DMS79 treated with DMSO at 0.1 percent for 48 hours (cell line): ENCODE results near the gene SLC35E1.
"Not testable (repeated sequence)": the region's sequence is repeated elsewhere in the genome, so short reads cannot be mapped to it uniquely, and the experiment has no call there.

Experiments used
- DNase-seq: peaks from one replicate; lab custom pipeline; 2025; lab: John Stamatoyannopoulos, UW

The SLC35E1 gene

GRCh38 chr19:16544473-16545231 is 27.6 kb downstream of the SLC35E1 start:
- DNase-seq = no peak

GRCh38 chr19:16543734-16544133 is 28.5 kb downstream of the SLC35E1 start:
- DNase-seq = not testable (repeated sequence)

- no peak for DNase-seq
These were observed 29.2 kb downstream of the SLC35E1 start for GRCh38 chr19:16542910-16543472.

GRCh38 chr19:16542045-16542909 is 29.9 kb downstream of the SLC35E1 start, which contains the start of gene CHERP:
Gene CHERP (minus strand): TSS chr19:16542437. CDS start chr19:16542378, 59 bp downstream.
- peak; percentile 87 for DNase-seq

- DNase-seq = peak; percentile 3
These were observed 30.6 kb downstream of the SLC35E1 start for GRCh38 chr19:16541526-16542044.

GRCh38 chr19:16540948-16541347 is 31.3 kb downstream of the SLC35E1 start:
- no peak for DNase-seq

- no peak for DNase-seq
These were observed 35.1 kb downstream of the SLC35E1 start for GRCh38 chr19:16537111-16537510.

- no peak for DNase-seq
These were observed 36.1 kb downstream of the SLC35E1 start for GRCh38 chr19:16536130-16536529.

- no peak for DNase-seq
These were observed 36.8 kb downstream of the SLC35E1 start for GRCh38 chr19:16535381-16535780.

- DNase-seq = no peak
These were observed 39.6 kb downstream of the SLC35E1 start for GRCh38 chr19:16532440-16533234.

GRCh38 chr19:16531380-16531669 is 40.9 kb downstream of the SLC35E1 start:
- DNase-seq = no peak

- no peak for DNase-seq
These were observed 41.5 kb downstream of the SLC35E1 start for GRCh38 chr19:16530540-16531379.

- no peak for DNase-seq
These were observed 42.6 kb downstream of the SLC35E1 start for GRCh38 chr19:16529466-16530144.

- DNase-seq = no peak
These were observed 44.2 kb downstream of the SLC35E1 start for GRCh38 chr19:16527971-16528521.

- DNase-seq = no peak
These were observed 44.8 kb downstream of the SLC35E1 start for GRCh38 chr19:16527334-16527935.

- DNase-seq = no peak
These were observed 46.3 kb downstream of the SLC35E1 start for GRCh38 chr19:16525751-16526481.

GRCh38 chr19:16524991-16525734 is 47.1 kb downstream of the SLC35E1 start:
- no peak for DNase-seq
